ENCODE data around the gene UTP14C. TPM values are rescaled to one million over a fixed set of nuclear protein-coding genes. Genes with fewer than 3 reads are reported as not detected.

UTP14C gene
- total and polyA plus RNA-seq, 2 donors (not counting 3 experiments of a cell fraction or from before 2014, with no cell fraction given), result 4.1 to 10.9 TPM

GRCh38 chr13:52047463-52047862 lies 23.0 kb downstream of the UTP14C start:
- POLR2A ChIA-PET, result no interaction called here
- H3K4me2 ChIP-seq (ENCODE audit: insufficient read depth, low read length), result no peak overlapping the region
- intact Hi-C loops (cut with micrococcal nuclease), result no loop called here
- no peaks in the 10 kb centered on the region for H3K79me2 ChIP-seq (ENCODE audit: control insufficient read depth, insufficient read depth, low read length)
- H3K36me3 ChIP-seq (ENCODE audit: control insufficient read depth in 2 of 2, extremely low read depth in 1 of 2, insufficient read depth in 2 of 2, low read length in 2 of 2), result no peaks in the 10 kb centered on the region
- dilution Hi-C loops (cut with MboI; ENCODE audit: extremely low pct_ligation_motif_present, low sequenced_read_pairs), result no loop called here
- TF ChIP-seq GATA2 (IDR thresholded peaks at IDR 0.05; ENCODE audit: insufficient read depth, insufficient read length, low read depth, low read length) (no peak), FOS (IDR thresholded peaks at IDR 0.05; ENCODE audit: borderline replicate concordance, insufficient read depth, low read length) (no peak), CTCF (IDR thresholded peaks at IDR 0.05; ENCODE audit: extremely low read depth in 1 of 2, insufficient read depth in 1 of 2, low read depth in 1 of 2, low read length in 2 of 2) (no peak), MYC (IDR thresholded peaks at IDR 0.05; ENCODE audit: low read depth, low read length) (no peak), JUN (IDR thresholded peaks at IDR 0.05; ENCODE audit: borderline replicate concordance, insufficient read depth, insufficient read length, low read depth) (no peak), MAX (IDR thresholded peaks at IDR 0.05; ENCODE audit: insufficient read depth, insufficient read length) (no peak), POLR2AphosphoS5 (IDR thresholded peaks at IDR 0.05; ENCODE audit: insufficient read depth, low read depth, low read length) (no peak), EZH2 (IDR thresholded peaks at IDR 0.05; ENCODE audit: borderline replicate concordance, low read depth, low read length, severe bottlenecking) (no peak), POLR2A (IDR thresholded peaks at IDR 0.05; ENCODE audit: low read depth, low read length) (no peak)
- FAIRE-seq (no peak), DNase-seq (ENCODE audit: low read depth, low spot score) (no peak)
- no peak overlapping the region for H3K27ac ChIP-seq (ENCODE audit: insufficient read depth, low read depth, low read length)
- no peak overlapping the region for H3K4me3 ChIP-seq (replicated peaks in 1 of 3; ENCODE audit: insufficient read depth in 1 of 3, low read depth in 1 of 3, low read length in 3 of 3)
- no peaks in the 10 kb centered on the region for H4K20me1 ChIP-seq (replicated peaks; ENCODE audit: control insufficient read depth, extremely low read depth, insufficient read depth, low read length)
- H3K9me1 ChIP-seq (replicated peaks; ENCODE audit: control insufficient read depth, extremely low read depth, insufficient read depth, low read length), result no peaks in the 10 kb centered on the region
- no peak overlapping the region for H3K9ac ChIP-seq (replicated peaks; ENCODE audit: extremely low read depth, insufficient read depth, low read length)
- no peaks in the 10 kb centered on the region for H3K9me3 ChIP-seq (replicated peaks; ENCODE audit: control insufficient read depth, insufficient read depth, low read length)
- H3K4me1 ChIP-seq (ENCODE audit: control insufficient read depth, extremely low read depth, insufficient read depth, low read length), result no peaks in the 10 kb centered on the region
- H3K27me3 ChIP-seq (ENCODE audit: control insufficient read depth in 2 of 2, insufficient read depth in 2 of 2, low read length in 2 of 2), result no peaks in the 10 kb centered on the region
- CTCF ChIA-PET, result interaction anchor here (1.5 kb wide), 1 partner anchor 80 kb away, joined by 3 read pairs; no protein-coding TSS in a partner anchor
- BruUV-seq (replicated peaks), result no TSS peak
- H2AFZ ChIP-seq (ENCODE audit: low read depth, low read length), result no peak overlapping the region

All from endothelial cell of umbilical vein (primary cell).